ENCODE data around the gene CIRBP.
A peak's percentile ranks its signal among the peaks of the same experiment; 100 is the strongest.

CIRBP gene

DNA sequence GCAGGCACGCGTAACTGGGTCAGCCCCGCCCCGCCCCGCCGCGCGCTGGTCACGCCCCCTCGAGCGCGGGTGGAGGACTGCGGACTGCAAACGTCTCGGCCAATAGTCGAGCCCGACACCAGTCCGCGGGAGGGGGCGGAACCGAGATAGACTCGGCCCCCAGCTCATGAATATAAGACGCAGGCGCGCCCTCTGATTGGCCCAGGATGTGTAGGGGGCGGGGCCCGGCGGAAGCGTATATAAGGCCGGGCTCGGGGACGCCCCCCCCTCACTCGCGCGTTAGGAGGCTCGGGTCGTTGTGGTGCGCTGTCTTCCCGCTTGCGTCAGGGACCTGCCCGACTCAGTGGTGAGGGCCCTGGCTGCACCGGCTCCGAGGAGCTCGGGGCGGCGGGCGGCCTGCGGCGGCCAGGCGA is at the start of gene CIRBP:
Gene CIRBP (plus strand): TSS at position 268 of the 413 bp plus-strand sequence. CDS start 1,602 bp downstream, outside the sequence.
- DNase-seq: peak; percentile 99

DNA sequence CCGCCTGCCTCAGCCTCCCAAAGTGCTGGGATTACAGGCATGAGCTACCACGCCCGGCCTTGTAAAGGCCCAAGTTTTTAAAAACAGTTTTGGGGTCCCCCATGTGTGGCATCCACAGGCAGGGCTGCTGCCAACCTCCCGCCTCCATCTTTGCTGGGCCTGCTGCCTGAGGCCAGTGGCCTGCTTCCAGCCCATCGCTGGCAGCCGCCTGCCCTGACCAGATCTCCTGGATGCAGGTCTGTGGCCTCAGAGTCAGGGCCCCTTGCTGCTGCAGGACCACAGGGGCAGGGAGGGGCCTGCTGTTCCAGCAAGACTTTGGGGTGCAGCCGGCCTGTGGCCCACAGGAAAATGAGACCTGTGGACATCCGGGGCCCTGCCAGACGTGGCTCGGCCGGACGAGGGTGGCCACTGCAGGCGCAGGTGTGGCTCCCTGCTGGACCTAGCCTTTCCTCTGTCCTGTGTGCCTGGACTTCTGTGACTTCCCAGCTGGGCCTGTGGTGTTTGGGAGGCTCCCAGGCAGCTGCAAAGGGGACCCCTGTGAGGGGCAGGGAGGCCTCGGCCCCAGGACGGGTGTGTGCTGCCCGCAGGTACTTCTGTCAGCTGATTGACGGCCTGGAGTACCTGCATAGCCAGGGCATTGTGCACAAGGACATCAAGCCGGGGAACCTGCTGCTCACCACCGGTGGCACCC is 49.2 kb upstream of the CIRBP start:
- DNase-seq: no peak

DNA sequence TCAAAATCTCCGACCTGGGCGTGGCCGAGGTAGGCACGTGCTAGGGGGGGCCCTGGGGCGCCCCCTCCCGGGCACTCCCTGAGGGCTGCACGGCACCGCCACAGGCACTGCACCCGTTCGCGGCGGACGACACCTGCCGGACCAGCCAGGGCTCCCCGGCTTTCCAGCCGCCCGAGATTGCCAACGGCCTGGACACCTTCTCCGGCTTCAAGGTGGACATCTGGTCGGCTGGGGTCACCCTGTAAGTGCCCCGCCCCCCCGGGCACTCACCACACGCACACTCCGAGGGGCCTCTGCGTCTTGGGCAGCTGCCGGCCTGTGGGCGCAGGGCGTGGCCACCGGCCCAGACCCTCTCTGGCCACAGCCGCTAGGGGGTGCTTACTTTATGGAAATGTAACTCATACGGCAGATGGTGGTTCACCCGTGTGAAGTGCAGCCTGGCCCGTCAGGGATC is 48.6 kb upstream of the CIRBP start:
- no peak for DNase-seq

DNA sequence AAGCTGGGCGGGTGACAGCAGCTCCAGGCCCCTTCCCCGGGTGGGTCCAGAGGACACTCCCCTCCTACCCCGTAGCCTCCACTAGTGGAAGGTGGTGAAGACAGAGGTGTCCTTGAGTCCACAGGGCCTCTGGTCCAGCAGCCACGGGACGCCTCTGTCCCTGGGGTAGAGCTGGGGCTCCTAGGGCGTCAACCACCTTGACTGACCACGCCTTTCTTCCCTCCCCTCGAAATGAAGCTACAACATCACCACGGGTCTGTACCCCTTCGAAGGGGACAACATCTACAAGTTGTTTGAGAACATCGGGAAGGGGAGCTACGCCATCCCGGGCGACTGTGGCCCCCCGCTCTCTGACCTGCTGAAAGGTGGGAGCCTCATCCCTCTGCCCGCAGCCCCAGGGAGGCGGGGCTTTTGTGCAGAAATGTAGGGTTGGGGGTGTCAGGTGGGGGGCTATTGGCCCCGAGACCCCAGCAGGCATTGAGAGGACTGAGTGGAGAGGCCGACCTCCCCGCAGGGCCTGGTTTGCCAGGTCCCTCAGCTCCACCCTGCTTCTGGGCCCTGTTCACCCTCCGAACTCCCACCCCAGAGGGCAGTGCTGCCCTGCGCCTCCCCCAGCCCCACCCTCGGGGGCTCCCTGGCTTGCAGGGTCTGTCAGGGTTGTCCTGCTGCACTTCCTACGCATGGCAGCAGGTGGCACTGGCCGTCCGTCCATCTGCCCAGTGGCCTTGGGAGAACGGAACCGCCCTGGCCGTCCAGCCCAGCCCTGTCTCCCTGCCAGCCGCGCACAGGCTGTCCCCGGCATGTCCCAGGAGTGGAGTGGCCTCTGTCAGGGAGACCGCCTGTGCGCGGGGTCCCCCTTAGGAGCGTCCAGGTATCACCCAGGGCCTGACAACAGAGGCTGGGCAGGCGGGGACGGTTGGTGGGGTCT is 47.9 kb upstream of the CIRBP start:
- no peak for DNase-seq

DNA sequence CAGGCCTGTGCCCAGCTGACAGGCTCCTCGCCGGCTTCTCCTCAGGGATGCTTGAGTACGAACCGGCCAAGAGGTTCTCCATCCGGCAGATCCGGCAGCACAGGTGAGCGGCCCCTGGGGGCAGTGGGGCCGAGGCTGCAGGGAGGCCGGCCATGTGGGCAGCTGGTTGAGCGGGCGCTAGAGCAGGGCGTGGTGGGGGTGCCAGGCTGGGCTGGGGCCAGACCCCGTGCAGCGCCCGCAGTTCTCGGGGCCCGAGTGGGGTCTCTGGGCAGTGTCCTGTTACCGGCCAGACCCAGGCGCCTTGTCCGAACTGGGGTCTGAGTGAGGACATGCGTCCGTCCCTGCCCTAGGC is 47.3 kb upstream of the CIRBP start:
- no peak for DNase-seq

DNA sequence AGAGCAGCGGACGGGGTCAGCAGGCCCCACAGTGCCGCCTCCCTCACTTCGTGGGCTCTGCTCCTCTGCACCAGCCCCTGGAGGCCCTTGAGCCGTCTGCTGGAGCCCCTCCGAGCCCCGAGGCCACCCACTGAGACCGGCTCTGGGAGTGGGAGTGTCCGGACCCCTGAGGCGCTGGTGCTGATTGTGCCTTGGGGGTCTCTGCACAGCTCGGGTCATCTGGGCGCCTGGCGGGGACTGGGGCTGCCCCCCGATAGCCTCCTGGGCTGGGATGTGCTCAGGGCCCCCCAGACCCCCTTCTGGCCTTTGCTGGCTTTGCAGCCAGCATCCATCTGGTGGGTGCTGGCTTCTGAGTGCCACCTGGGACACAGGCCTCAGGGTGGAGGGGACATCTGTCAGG is 46.7 kb upstream of the CIRBP start:
- no peak for DNase-seq

DNA sequence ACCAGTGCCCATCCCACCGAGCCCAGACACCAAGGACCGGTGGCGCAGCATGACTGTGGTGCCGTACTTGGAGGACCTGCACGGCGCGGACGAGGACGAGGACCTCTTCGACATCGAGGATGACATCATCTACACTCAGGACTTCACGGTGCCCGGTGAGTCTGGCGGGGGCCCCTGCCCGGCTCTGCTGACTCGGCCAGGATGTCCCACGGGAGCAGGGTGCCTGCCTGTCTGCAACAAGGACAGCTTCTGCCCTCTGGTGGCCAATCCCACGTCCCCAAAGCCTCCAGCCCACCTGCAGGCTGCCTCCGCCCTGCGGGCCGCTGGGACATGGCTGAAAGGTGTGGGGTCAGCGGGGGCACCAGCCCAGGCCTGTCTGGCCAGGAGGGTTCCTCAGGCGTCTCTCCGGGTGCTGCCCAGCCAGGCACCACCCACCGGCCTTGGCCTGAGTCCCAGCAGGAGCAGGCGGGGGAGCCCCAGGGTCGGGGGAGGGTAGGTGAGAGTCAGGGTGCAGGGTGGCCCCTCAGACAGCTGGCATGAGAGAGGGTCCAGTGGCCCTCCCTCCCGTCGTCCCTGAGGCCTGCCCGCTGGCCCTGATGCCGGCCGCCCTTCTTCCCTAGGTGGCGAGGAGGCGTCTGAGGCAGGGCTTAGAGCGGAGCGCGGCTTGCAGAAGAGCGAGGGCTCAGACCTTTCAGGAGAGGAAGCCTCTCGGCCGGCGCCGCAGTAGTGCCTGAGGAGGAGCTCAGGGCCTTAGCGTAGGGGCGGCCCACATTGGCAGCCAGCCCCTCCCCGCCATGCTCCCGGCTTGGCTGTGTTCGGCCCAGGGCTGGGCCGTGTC is 45.9 kb upstream of the CIRBP start:
- DNase-seq: no peak

GRCh38 chr19:1224047-1224825 is 44.9 kb upstream of the CIRBP start:
- no peak for DNase-seq

- no peak for DNase-seq
Measured at GRCh38 chr19:1224847-1225246, 44.3 kb upstream of the CIRBP start.

- DNase-seq: no peak
Measured at GRCh38 chr19:1225440-1226226, 43.5 kb upstream of the CIRBP start.

GRCh38 chr19:1226227-1226518 is 43.0 kb upstream of the CIRBP start:
- DNase-seq: no peak

GRCh38 chr19:1226522-1227303 is 42.4 kb upstream of the CIRBP start:
- no peak for DNase-seq

- DNase-seq: no peak
Measured at GRCh38 chr19:1227304-1228054, 41.7 kb upstream of the CIRBP start.

- DNase-seq: no peak
Measured at GRCh38 chr19:1228161-1228957, 40.8 kb upstream of the CIRBP start.

DNA sequence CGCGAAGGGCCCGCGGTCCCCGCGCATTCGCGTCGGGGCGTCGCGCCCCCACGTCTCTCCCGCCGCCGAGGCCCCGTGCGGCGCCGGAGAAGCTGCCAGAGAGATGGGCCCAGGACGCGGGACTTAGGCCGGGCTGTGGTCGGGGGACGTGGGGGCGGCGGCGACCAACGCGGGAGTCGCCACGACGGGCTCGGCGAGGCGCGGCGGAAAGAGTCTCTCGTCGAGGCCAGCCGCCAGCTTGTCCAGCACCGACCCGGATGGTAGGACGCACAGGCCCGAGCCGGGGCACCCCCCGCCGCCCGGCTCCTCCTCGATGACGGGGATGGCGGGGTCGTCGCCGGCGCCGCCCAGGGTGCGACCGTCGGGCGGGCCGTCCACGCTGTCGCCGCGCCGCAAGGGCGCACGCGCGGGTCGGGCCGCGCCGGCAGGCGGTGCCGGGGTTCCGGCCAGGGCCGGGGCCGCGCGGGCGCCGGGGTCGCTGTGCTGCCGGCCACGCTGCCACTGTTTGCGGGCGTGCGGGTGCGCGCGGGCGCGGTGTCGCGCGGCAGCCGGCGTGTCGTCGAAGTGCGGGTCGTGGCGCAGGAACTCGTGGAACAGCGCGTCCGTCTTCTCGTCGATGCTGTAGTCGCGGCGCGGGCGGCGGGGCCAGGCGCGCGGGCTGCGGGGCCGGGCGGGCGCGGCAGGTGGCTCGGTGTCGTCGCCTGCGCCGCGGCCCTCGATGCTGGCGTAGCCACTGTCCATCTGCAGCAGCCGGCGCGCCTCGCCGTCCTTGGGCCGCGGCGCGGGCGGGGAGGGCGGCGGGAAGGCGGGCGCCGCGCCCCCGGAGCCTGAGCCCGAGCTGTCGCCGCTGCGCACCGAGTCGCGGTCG is 39.8 kb upstream of the CIRBP start:
- no peak for DNase-seq

- no peak for DNase-seq
Measured at GRCh38 chr19:1229924-1230782, 39.0 kb upstream of the CIRBP start.

DNA sequence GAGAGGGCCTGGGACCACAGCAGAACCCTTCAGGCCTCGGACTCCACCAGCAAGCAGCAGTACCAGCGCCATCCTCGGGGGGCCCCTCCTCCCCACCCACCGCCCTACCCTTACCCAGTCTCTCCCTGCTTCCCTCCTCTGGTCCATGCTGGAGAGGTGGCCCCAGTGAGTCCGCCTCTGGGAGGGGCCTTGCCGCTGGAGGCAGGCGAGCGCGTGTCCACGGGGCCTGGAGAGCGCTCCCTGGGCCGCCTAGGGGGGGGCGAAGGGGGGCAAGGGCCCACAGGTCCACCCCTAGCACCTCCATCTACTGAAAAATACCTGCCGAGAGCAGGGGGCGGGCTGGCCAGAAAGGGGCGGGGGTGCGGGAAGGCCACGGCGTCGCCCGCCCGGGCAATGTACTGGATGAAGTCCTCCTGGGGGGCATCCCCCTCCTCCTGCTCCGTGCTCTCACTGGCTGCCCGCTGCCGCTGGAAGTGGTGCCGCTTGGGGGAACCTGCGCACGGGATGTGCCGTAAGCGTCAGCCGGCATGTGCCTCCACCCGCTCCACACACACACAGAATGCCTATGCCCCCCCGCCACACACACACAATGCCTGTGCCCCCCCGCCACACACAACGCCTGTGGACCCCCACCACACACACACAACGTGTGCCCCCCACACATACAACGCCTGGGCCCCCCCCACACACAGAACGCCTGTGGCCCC is 38.2 kb upstream of the CIRBP start:
- no peak for DNase-seq
